Suppressor macrophage treated with lipopolysaccharide for 4 hours (primary cell): ENCODE measurements around the gene ITPR3.

Experiments
- DNase-seq: peaks from one replicate; pipeline ENCODE4 v3.0.0-alpha.2; 2020

ITPR3 gene

GRCh38 chr6:33620856-33621710, at the start of gene ITPR3:
Gene ITPR3, plus strand, starts transcription at chr6:33621322. Its CDS starts 281 bp downstream, at chr6:33621603.
- peak; percentile 41 for DNase-seq

GRCh38 chr6:33571637-33572316, 49.3 kb upstream of the ITPR3 start:
- no peak for DNase-seq

- no peak for DNase-seq
Measured at GRCh38 chr6:33575211-33575610, 45.9 kb upstream of the ITPR3 start.

GRCh38 chr6:33576668-33577067, 44.5 kb upstream of the ITPR3 start:
- DNase-seq: no peak

- DNase-seq: peak; percentile 72
Measured at GRCh38 chr6:33577106-33577535, 44.0 kb upstream of the ITPR3 start.

GRCh38 chr6:33577718-33578117, 43.4 kb upstream of the ITPR3 start:
- no peak for DNase-seq

- no peak for DNase-seq
Measured at GRCh38 chr6:33578164-33578563, 43.0 kb upstream of the ITPR3 start.

GRCh38 chr6:33578588-33579011, 42.5 kb upstream of the ITPR3 start:
- peak; percentile 39 for DNase-seq

GRCh38 chr6:33579828-33580714, 41.1 kb upstream of the ITPR3 start, which contains the start of gene BAK1:
Gene BAK1, minus strand, starts transcription at chr6:33580276. Its CDS starts 2,672 bp downstream, at chr6:33577604.
- peak; percentile 90 for DNase-seq

GRCh38 chr6:33581186-33581585, 39.9 kb upstream of the ITPR3 start:
- DNase-seq: no peak

- no peak for DNase-seq
Measured at GRCh38 chr6:33583591-33584155, 37.4 kb upstream of the ITPR3 start.

GRCh38 chr6:33584700-33585402, 36.3 kb upstream of the ITPR3 start:
- DNase-seq: no peak

GRCh38 chr6:33585403-33586107, 35.6 kb upstream of the ITPR3 start:
- peak; percentile 76 for DNase-seq

GRCh38 chr6:33586108-33586640, 34.9 kb upstream of the ITPR3 start:
- DNase-seq: no peak

- DNase-seq: no peak
Measured at GRCh38 chr6:33587529-33587928, 33.6 kb upstream of the ITPR3 start.

- DNase-seq: no peak
Measured at GRCh38 chr6:33588894-33589293, 32.2 kb upstream of the ITPR3 start.

- no peak for DNase-seq
Measured at GRCh38 chr6:33589392-33589730, 31.8 kb upstream of the ITPR3 start.

GRCh38 chr6:33589731-33590530, 31.2 kb upstream of the ITPR3 start:
- DNase-seq: peak; percentile 48

- no peak for DNase-seq
Measured at GRCh38 chr6:33590531-33591198, 30.5 kb upstream of the ITPR3 start.
